H1 (cell line): ENCODE results near the gene ABL1. TPM values are rescaled to one million over a fixed set of nuclear protein-coding genes. Genes with fewer than 3 reads are reported as not detected.
"Not testable (repeated sequence)": the region's sequence is repeated elsewhere in the genome, so short reads cannot be mapped to it uniquely, and the experiment has no call there.

Experiments used
- CTCF ChIA-PET: fragments of 300-600 bp; sonication (Branson Sonifier 250); formaldehyde crosslinking; loops from one replicate; lab custom pipeline; 2021; ENCODE audit not compliant: partially characterized antibody; lab: Charles Lee
- POLR2A ChIA-PET: fragments of 300-600 bp; sonication (Branson Sonifier 250); formaldehyde crosslinking; loops from one replicate; lab custom pipeline; 2021; ENCODE audit warnings: inconsistent platforms; ENCODE audit not compliant: partially characterized antibody; lab: Charles Lee
- DNase-seq, 2 experiments: peaks; one replicate each; pipeline versions ENCODE4 v3.0.0 to v3.0.0-alpha.2; 2010 to 2022; ENCODE audit warnings: low spot score in 2 of 2, low read depth in 1 of 2, mixed read lengths in 1 of 2
- FAIRE-seq: peaks from 2 replicates; lab custom pipeline; 2011; peaks lifted over from hg19 to GRCh38; lab: Jason Lieb, UNC
- H2AFZ ChIP-seq: 2 replicates; pipeline ENCODE4 v1.8.1; 2012; ENCODE audit warnings: low read length, inconsistent platforms
- H2AK5ac ChIP-seq: 2 replicates; pipeline ENCODE4 v1.6.1; 2013; ENCODE audit warnings: low read depth, low read length
- H2BK120ac ChIP-seq: replicated peaks from 2 replicates; pipeline ENCODE3; 2013; ENCODE audit warnings: low read depth, low read length, inconsistent platforms
- H2BK12ac ChIP-seq: 2 replicates; pipeline ENCODE4 v1.6.1; 2013; ENCODE audit warnings: low read depth, low read length
- H2BK15ac ChIP-seq: 2 replicates; pipeline ENCODE4 v1.6.1; 2013; ENCODE audit warnings: low read length
- H2BK20ac ChIP-seq: 2 replicates; pipeline ENCODE4 v1.6.1; 2013; ENCODE audit warnings: low read length
- H2BK5ac ChIP-seq: 2 replicates; pipeline ENCODE4 v1.6.1; 2013; ENCODE audit warnings: low read depth, low read length
- H3K14ac ChIP-seq: 2 replicates; pipeline ENCODE4 v1.6.1; 2013; ENCODE audit warnings: inconsistent platforms; ENCODE audit not compliant: insufficient read length
- H3K18ac ChIP-seq: 2 replicates; pipeline ENCODE4 v1.6.1; 2013; ENCODE audit warnings: low read length; ENCODE audit errors: extremely low read depth
- H3K23ac ChIP-seq: 2 replicates; pipeline ENCODE4 v1.6.1; 2013; ENCODE audit warnings: inconsistent platforms; ENCODE audit not compliant: insufficient read length
- H3K23me2 ChIP-seq: 2 replicates; pipeline ENCODE4 v1.6.1; 2013; ENCODE audit warnings: low read depth, low read length
- H3K27ac ChIP-seq: 2 replicates; pipeline ENCODE4 v1.6.1; 2011; ENCODE audit warnings: low read depth, low read length, inconsistent platforms
- H3K27me3 ChIP-seq, 4 experiments: replicated peaks in 1 of 4; 1 replicate in 1 of 4; 2 replicates in 3 of 4; pipeline versions ENCODE4 v1.6.1 to v1.8.1; 2011 to 2013; ENCODE audit warnings: low read length in 3 of 4, mild to moderate bottlenecking in 3 of 4, inconsistent platforms in 2 of 4, mixed read lengths in 2 of 4, moderate library complexity in 1 of 4; ENCODE audit not compliant: control insufficient read depth in 3 of 4, insufficient read depth in 3 of 4; ENCODE audit errors: extremely low read depth in 1 of 4
- H3K36me3 ChIP-seq, 4 experiments: 2 replicates each; pipeline versions ENCODE4 v1.6.1 to v1.8.1; 2011 to 2013; ENCODE audit warnings: mild to moderate bottlenecking in 4 of 4, low read length in 3 of 4, moderate library complexity in 2 of 4, control low read depth in 1 of 4, inconsistent platforms in 1 of 4; ENCODE audit not compliant: insufficient read depth in 4 of 4, control insufficient read depth in 2 of 4
- H3K4ac ChIP-seq: replicated peaks from 2 replicates; pipeline ENCODE3; 2013; ENCODE audit warnings: low read length, low read depth, mixed read lengths, inconsistent platforms; ENCODE audit not compliant: insufficient read length
- H3K4me1 ChIP-seq, 4 experiments: replicated peaks in 1 of 4; 1 replicate in 1 of 4; 2 replicates in 3 of 4; pipeline versions ENCODE4 v1.6.1 to v1.8.1; 2011 to 2013; ENCODE audit warnings: low read length in 3 of 4, inconsistent platforms in 2 of 4, mixed read lengths in 1 of 4; ENCODE audit not compliant: insufficient read depth in 4 of 4, control insufficient read depth in 3 of 4
- H3K4me2 ChIP-seq, 2 experiments: 2 replicates each; pipeline versions ENCODE4 v1.6.1 to v1.8.1; 2011 to 2013; ENCODE audit warnings: low read depth in 2 of 2, low read length in 2 of 2, control low read depth in 1 of 2, inconsistent platforms in 1 of 2, mild to moderate bottlenecking in 1 of 2; ENCODE audit not compliant: insufficient read depth in 1 of 2
- H3K4me3 ChIP-seq, 4 experiments: fragments of 200-600, 300-600 bp in 1 of 4; sonication (generic), shearing (Covaris generic), sonication (Bioruptor Twin) in 1 of 4; 2 replicates each; pipeline versions ENCODE4 v1.5.1 to v1.8.1; 2011 to 2016; ENCODE audit warnings: low read length in 4 of 4, low read depth in 3 of 4, control low read depth in 2 of 4, inconsistent platforms in 2 of 4, mild to moderate bottlenecking in 2 of 4, mixed read lengths in 1 of 4, moderate library complexity in 1 of 4; ENCODE audit not compliant: insufficient read depth in 2 of 4; ENCODE audit errors: extremely low read depth in 1 of 4
- H3K56ac ChIP-seq: replicated peaks from 2 replicates; pipeline ENCODE3; 2013; ENCODE audit warnings: low read depth, mild to moderate bottlenecking, mixed read lengths, low read length, inconsistent platforms; ENCODE audit not compliant: insufficient read length
- H3K79me1 ChIP-seq: 2 replicates; pipeline ENCODE4 v1.6.1; 2013; ENCODE audit warnings: low read depth, low read length, control low read depth
- H3K79me2 ChIP-seq, 2 experiments: 2 replicates each; pipeline versions ENCODE4 v1.6.1 to v1.8.1; 2012 to 2013; ENCODE audit warnings: low read length in 2 of 2, mild to moderate bottlenecking in 2 of 2, inconsistent platforms in 1 of 2; ENCODE audit not compliant: insufficient read depth in 2 of 2, control insufficient read depth in 1 of 2
- H3K9ac ChIP-seq, 4 experiments: replicated peaks in 1 of 4; 1 replicate in 1 of 4; 2 replicates in 3 of 4; pipeline versions ENCODE4 v1.6.1 to v1.8.1; 2011 to 2013; ENCODE audit warnings: low read depth in 3 of 4, low read length in 3 of 4, control low read depth in 2 of 4, mild to moderate bottlenecking in 2 of 4, moderate library complexity in 2 of 4, inconsistent platforms in 1 of 4; ENCODE audit errors: extremely low read depth in 1 of 4
- H3K9me3 ChIP-seq, 2 experiments: 2 replicates each; pipeline versions ENCODE4 v1.6.1 to v1.8.1; 2012 to 2013; ENCODE audit warnings: mild to moderate bottlenecking in 2 of 2, moderate library complexity in 2 of 2, control low read depth in 1 of 2, inconsistent platforms in 1 of 2, low read depth in 1 of 2, low read length in 1 of 2, mixed read lengths in 1 of 2; ENCODE audit not compliant: insufficient read depth in 2 of 2
- H4K20me1 ChIP-seq, 2 experiments: replicated peaks in 1 of 2; 2 replicates each; pipeline versions ENCODE3 to v1.8.1; 2011 to 2013; ENCODE audit warnings: inconsistent platforms in 2 of 2, low read length in 2 of 2, mild to moderate bottlenecking in 1 of 2; ENCODE audit not compliant: insufficient read depth in 2 of 2, control insufficient read depth in 1 of 2
- H4K5ac ChIP-seq: 2 replicates; pipeline ENCODE4 v1.6.1; 2013; ENCODE audit warnings: low read length, low read depth, mixed read lengths, inconsistent platforms; ENCODE audit not compliant: insufficient read length
- H4K8ac ChIP-seq: 2 replicates; pipeline ENCODE4 v1.8.0; 2013; ENCODE audit warnings: mild to moderate bottlenecking, moderate library complexity, low read length, inconsistent platforms; ENCODE audit not compliant: insufficient read depth; ENCODE audit errors: extremely low read depth
- H4K91ac ChIP-seq: replicated peaks from 2 replicates; pipeline ENCODE3; 2013; ENCODE audit warnings: low read length, mixed read lengths, inconsistent platforms; ENCODE audit not compliant: insufficient read length
- WGBS, 2 experiments: shearing (Covaris generic) in 1 of 2; methylation state at CpG; one replicate each; pipeline versions ENCODE4 v1.1.6 to v1.1.7; 2013 to 2015; ENCODE audit warnings: low lambda C conversion rate in 2 of 2, mixed read lengths in 2 of 2, inconsistent platforms in 1 of 2, low coverage in 1 of 2, missing lambda C conversion rate in 1 of 2; ENCODE audit not compliant: insufficient replicate concordance in 2 of 2, insufficient coverage in 1 of 2, insufficient read length in 1 of 2; ENCODE audit errors: extremely low coverage in 1 of 2, missing lambda C conversion rate in 1 of 2; 5-methylcytosine and 5-hydroxymethylcytosine counted together
- polyA plus RNA-seq, 7 experiments: library from polyadenylated mRNA; depleted of rRNA in 3 of 7; stranded (reverse) in 5 of 7; unstranded in 2 of 7; fragments of >200 nt in 5 of 7; fragments of 200-250 nt in 2 of 7; gene quantifications; 1 replicate in 5 of 7; 2 replicates in 1 of 7; 4 replicates in 1 of 7; pipeline versions ENCODE4 v1.2.1 to v1.2.3, GENCODE V29; 2011 to 2013; ENCODE audit warnings: missing spikeins in 2 of 7, mixed read lengths in 2 of 7
- total RNA-seq: library from RNA; stranded (reverse); fragmentation: NEBNext Ultra II Directional; extraction: Animal tissue kit (Norgen Biotek cat#: 25700); gene quantifications from 2 replicates; pipeline ENCODE4 v1.2.1, GENCODE V29; 2021

The ABL1 gene
- total and polyA plus RNA-seq, 2 of the 8 experiments (the other 6 are each of a cell fraction or from before 2014, with no cell fraction given), result 35.3 to 104 TPM

DNA sequence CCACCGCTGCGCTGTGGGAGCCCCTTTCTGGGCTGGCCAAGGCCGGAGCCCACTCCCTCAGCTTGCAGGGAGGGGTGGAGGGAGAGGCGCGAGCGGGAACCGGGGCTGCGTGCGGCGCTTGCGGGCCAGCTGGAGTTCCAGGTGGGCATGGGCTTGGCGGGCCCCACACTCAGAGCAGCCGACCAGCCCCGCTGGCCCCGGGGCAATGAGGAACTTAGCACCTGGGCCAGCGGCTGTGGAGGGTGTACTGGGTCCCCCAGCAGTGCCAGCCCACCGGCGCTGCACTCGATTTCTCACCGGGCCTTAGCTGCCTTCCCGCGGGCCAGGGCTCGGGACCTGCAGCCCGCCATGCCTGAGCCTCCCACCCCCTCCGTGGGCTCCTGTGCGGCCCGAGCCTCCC, 75.0 kb downstream of the ABL1 start:
- H3K79me2 ChIP-seq, POLR2A ChIA-PET, H3K27ac ChIP-seq, H3K56ac ChIP-seq, H2BK15ac ChIP-seq, H3K4ac ChIP-seq, H3K79me1 ChIP-seq, H4K5ac ChIP-seq, H3K9ac ChIP-seq, H3K23ac ChIP-seq, H4K91ac ChIP-seq, H3K27me3 ChIP-seq, H2AFZ ChIP-seq, H4K8ac ChIP-seq, H3K4me3 ChIP-seq, H2BK5ac ChIP-seq, H4K20me1 ChIP-seq, H3K4me2 ChIP-seq, H2BK12ac ChIP-seq, H2BK20ac ChIP-seq, H3K14ac ChIP-seq, H3K36me3 ChIP-seq, H3K18ac ChIP-seq, H3K9me3 ChIP-seq, H3K23me2 ChIP-seq, H2AK5ac ChIP-seq, FAIRE-seq, DNase-seq, H2BK120ac ChIP-seq: not testable (repeated sequence)
- 92% methylated on average over 3 of the region's 27 CpGs; no CpG with 5 or more reads in 1 of the 2 experiments for WGBS, 2 experiments
- CTCF ChIA-PET, result interaction anchor here (0.8 to 3.8 kb wide), 4 partner anchors 13 to 23 kb away, joined by 3 to 12 read pairs (median 3); no protein-coding TSS in a partner anchor
- H3K4me1 ChIP-seq, result peaks cover 0 to 15% (median 2%) of the 10 kb centered on the region in 4 experiments; a peak in 6 of 7 replicates

DNA sequence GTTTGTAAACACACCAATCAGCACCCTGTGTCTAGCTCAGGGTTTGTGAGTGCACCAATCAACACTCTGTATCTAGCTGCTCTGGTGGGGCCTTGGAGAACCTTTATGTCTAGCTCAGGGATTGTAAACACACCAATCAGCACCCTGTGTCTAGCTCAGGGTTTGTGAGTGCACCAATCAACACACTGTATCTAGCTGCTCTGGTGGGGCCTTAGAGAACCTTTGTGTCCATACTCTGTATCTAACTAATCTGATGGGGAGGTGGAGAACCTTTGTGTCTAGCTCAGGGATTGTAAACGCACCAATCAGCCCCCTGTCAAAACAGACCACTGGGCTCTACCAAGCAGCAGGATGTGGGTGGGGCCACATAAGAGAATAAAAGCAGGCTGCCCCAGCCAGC, 75.6 kb downstream of the ABL1 start:
- not testable (repeated sequence) for H4K5ac ChIP-seq, H3K79me2 ChIP-seq, H3K4me2 ChIP-seq, H4K91ac ChIP-seq, H3K4ac ChIP-seq, H2AFZ ChIP-seq, H2BK20ac ChIP-seq, H4K8ac ChIP-seq, H3K18ac ChIP-seq, H3K79me1 ChIP-seq, H3K27ac ChIP-seq, H2BK12ac ChIP-seq, H2BK5ac ChIP-seq, H2AK5ac ChIP-seq, H3K14ac ChIP-seq, H4K20me1 ChIP-seq, H3K36me3 ChIP-seq, H3K56ac ChIP-seq, H2BK120ac ChIP-seq, H2BK15ac ChIP-seq, H3K27me3 ChIP-seq, H3K9ac ChIP-seq, H3K9me3 ChIP-seq, DNase-seq, FAIRE-seq, H3K23ac ChIP-seq, H3K23me2 ChIP-seq, H3K4me3 ChIP-seq
- peaks cover 0 to 15% (median 2%) of the 10 kb centered on the region in 4 experiments; a peak in 6 of 7 replicates for H3K4me1 ChIP-seq
- ChIA-PET POLR2A (interaction anchor here (0.7 to 0.8 kb wide), 3 partner anchors 12 to 26 kb away, joined by 3 read pairs; partner anchors contain the start of gene QRFP), CTCF (interaction anchor here (1.0 to 3.8 kb wide), 5 partner anchors 13 to 228 kb away, joined by 3 to 12 read pairs (median 3); no protein-coding TSS in a partner anchor)
- WGBS, 2 experiments, result 92% methylated on average over 1 of the region's 1 CpG; no CpG with 5 or more reads in 1 of the 2 experiments
